GF-D8 (cell line): ENCODE data around the gene LHCGR.
"Not testable (repeated sequence)": the region's sequence is repeated elsewhere in the genome, so short reads cannot be mapped to it uniquely, and the experiment has no call there.

Experiments
- DNase-seq: peaks from one replicate; lab custom pipeline; 2025; lab: John Stamatoyannopoulos, UW

Gene LHCGR

GRCh38 chr2:48739236-48739635, 16.3 kb downstream of the LHCGR start:
- DNase-seq: not testable (repeated sequence)

- no peak for DNase-seq
These were observed 16.7 kb downstream of the LHCGR start for GRCh38 chr2:48738806-48739205.

GRCh38 chr2:48736251-48736650, 19.3 kb downstream of the LHCGR start:
- no peak for DNase-seq

DNA sequence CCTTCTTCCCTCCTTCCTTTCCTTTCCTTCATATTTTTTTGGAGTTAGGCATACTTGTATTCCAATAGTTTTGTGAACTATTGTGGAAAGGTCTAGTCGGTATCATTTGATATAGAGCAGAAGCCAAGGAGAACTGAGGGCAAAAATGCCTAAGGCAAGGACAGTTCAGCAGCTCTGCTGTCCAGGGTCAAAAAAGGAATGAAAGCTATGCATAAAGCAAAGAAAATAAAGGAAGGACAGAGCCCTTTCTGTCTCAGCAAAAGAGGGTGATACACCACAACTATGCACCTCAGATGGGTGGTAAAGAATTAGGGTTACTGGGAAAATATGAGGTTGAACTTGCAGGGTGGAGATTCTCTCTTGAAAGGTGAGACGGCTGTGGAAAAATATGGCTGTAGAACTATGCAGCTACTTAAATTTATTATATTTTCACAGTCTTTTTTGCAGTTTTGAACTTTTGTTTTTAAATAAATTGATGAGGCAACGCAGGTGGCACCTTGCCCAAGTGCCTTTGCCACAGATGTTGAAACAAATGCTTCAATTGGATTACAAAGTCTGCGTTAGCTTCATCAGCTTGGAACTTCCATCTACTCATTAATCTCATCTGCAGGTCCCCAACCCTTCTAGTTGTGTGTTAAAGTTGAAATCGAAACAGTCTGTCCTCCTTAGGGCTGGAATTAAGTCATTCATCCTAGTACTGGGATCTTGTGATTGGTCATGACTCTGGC, 20.8 kb downstream of the LHCGR start:
- DNase-seq: no peak

DNA sequence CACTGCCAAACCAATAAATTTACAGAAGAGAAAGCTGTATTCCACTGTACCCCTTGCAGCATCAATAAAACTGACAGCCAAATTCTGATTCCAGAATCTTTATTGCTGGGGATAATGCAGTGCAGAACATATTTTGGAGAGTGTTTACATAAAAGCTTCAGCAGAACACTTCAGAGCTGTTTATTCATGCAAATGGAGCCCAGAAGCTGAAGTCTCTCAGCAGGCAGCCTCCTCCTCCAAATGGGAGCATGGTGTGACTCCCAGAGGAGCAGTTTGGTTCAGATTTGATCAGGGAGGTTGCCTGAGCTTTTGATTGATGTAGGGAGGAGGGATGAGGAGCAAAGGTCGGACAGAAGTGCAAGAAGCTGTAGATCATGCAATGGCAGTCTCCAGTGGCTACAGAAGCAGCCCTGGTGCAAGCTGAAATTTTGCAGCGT, 22.4 kb downstream of the LHCGR start:
- no peak for DNase-seq

- DNase-seq: no peak
These were observed 26.7 kb downstream of the LHCGR start for GRCh38 chr2:48728840-48729239.

GRCh38 chr2:48728295-48728694, 27.2 kb downstream of the LHCGR start:
- no peak for DNase-seq

DNA sequence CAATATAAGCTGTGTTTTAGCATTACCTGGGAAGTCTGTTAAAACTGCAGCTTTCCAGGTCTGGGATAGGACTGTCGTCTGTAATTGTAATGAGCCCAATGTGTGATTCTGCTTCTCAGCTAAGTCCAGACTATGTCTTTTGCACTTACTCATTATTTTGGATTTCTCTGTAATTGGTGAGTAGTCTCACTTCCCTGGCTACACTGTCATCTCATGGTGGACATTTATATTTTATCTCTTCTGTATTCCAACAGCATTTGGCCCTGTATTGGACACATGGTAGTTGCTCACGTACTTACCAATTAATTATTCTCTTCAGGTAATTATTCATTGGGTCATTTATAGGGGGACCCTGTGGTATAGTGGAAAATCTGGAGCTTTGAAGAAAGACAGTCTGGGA, 28.0 kb downstream of the LHCGR start:
- no peak for DNase-seq

DNA sequence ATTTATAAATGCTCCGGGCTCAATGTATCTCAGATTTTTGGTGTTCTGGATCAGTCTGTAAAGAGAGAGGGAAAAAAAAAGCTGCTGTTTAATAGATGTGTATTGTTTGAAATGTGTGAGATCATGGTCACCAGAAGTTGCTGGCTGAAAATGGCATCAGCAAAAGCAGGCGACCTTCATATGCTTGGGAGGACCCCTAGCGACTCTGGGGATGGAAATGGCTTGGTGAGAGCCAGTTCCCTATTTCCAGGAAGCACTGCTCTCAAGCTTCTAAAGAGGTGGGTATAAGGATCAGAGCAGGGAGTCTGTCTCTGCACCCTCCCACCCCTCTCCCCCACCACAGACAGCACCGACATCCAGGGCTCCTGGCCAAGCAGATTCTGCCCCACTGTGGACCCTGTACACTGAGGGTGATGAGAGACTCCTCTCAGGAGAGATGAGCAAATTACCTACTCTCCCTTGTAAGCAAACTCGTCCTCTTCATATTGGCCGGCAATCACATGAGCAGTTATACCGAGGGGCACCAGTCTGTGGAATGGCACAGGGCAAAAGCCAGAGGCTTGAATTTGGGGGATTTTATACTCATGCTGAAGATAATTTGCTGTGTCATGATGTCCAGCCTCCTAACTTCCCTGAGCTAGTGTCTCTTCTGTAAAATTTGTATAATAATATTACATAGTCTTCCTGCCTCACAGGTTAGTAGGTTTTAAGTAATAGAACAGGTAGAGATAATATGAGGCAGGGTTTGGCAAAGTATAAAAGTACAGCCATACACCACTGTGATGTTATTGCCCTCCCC, 29.6 kb downstream of the LHCGR start:
- DNase-seq: no peak

DNA sequence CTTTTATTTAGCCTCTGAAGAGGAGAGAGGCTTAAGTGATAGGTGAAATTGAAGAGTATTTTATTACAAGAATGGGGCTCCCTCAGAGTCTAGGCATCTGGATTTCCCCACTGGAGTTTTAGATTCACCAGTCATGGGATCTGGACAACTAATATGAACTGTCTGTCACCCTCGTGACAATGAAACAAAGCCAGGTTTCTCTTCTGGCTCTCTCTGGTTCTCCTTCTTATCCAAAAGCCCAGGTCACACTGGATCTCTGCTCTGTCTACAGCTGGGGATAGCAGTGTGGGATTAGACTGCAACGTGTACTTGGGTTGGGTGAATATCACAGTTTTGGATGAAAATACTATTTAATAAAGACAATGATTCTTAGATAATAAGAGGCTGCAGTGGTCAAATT, 31.2 kb downstream of the LHCGR start:
- DNase-seq: no peak

DNA sequence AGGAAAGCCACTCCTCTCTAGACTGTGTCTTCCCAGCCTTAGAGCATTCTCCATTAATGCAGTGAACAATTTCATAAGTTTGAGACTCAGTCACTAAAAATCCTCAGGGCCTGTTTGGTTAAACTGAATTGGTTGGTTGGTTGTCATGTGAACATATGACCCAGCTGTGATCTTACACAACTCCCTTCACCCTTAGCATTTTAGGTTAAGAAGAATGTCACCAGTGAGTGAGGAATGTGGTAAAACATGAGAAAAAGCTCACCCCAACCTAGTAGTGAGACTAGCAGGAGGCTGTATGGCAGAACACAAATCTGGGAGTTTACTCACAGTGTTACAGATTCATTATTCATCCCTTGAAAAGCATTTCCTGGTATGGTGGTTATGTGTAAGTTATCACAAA, 32.4 kb downstream of the LHCGR start:
- no peak for DNase-seq

DNA sequence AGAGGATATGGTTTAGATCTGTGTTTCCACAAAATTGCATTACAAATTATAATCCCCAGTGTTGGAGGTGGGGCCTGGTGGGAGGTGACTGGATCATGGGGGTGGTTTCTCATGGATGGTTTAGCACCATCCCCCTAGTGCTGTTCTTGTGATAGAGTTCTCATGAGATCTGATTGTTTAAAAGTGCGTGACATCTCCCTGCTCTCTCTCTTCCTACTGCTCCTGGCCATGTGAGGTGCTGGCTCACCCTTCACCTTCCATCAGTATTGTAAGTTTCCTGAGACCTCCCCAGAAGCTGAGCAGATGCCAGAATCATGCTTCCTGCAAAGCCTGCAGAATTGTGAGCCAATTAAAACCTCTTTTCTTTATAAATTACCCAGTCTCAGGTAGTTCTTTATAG, 33.1 kb downstream of the LHCGR start:
- no peak for DNase-seq

DNA sequence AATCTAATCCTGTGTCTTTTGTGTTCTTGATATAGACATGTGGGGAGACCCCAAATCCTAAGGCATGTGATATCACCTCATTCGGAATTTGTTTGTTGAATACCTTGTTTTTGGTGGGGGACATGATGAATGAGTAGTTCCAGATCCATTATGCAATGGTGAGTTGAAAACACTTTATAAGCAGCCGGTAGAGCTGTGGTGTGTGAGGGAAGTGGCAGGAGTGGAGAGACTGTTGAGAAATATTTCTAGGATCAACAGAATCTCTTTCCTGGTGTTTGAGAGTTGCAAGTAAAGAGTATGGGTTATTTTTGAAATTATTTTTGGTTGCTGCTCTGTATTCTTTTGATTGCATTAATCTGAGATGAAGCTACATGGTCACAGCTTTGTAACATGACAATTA, 34.4 kb downstream of the LHCGR start:
- DNase-seq: no peak

DNA sequence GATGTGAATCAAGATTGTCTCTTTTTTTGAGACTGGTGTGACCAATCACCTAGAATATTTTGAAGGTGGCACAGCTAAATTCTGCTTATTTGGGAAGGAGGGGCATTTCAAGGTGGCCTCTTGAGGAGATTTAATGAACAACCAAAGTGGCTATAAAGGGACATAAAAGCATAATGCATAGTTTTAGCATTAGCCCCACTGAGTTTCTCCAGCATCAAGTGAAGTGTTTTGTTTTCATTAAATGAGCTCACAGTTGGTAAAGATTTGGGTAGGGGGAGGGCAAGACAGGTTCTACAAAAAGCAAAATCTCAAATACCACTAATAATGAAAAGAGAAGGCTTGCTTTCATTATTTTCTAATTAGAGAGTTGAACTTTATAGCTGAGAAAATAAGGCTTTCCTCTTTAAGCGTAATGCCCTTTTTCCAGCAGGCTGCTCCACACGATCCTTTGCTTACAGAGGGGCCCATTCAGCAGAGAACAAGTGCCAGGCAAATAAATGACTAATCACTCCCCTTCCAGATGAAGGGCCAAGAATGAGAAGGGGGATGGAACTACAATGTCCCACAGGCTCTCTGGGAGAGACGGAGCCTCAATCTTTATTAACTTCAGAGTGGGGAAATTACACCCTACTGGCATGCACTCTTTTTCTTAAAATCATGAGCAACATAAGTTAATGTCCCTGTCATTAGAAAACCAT, 35.9 kb downstream of the LHCGR start:
- DNase-seq: no peak

DNA sequence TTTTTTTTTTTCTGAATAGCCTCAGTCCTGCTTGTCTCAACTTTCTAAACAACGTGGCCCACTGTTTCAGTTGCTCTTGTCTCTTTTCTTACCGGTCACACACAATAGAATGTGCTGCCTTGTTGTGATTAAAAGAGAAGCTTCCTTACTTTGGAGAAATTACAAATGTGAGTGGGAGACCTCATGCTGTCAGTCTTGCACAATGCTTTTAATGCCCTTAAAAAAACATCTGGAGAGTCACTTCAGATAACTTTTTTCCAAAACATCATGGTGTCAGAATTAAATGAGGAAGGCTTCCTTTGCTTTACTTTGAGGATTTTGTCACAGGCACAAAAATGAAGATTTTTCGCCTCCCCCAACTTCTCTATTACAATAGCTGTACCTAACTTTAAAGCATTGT, 37.7 kb downstream of the LHCGR start:
- DNase-seq: no peak

GRCh38 chr2:48715956-48716355, 39.6 kb downstream of the LHCGR start:
- DNase-seq: no peak

GRCh38 chr2:48715042-48715899, 40.3 kb downstream of the LHCGR start:
- DNase-seq: no peak

GRCh38 chr2:48714245-48714644, 41.3 kb downstream of the LHCGR start:
- no peak for DNase-seq

DNA sequence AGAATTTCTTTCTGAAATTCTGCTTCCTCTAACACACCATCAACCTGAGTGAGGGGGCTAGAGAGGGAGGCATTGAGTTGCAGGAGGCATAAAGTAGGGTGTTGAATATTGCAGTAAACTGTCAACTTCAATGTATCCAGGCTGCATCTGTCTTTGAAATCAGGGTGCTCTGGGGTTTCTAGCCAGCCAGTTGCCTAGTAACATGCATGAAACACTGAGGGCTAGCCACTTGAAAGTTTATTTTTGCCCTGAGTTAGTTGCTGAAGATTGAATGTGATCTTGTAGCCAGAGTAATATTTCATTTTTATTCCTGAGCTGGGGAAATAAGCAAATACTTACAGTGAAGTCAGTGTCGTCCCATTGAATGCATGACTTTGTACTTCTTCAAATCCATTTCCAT, 41.9 kb downstream of the LHCGR start:
- no peak for DNase-seq

- DNase-seq: no peak
These were observed 43.4 kb downstream of the LHCGR start for GRCh38 chr2:48712151-48712550.

DNA sequence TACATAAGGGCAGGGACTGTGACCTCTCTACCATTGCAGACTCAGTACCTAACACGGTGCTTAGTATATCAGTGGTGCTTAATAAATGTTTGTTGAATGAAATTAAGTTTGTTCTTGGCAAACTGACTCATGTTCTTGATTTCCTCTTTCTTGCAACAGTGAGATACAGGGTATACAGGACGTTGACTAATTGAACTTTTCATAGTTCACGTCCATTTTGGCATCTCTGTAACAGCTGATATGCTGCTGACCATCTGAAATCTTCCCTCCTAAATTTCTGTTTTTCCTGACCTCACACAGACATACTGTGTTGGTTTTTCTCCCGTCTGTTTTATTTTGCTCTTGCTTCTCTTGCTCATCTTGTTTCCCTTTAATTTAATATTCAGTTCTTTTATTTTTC, 44.2 kb downstream of the LHCGR start:
- no peak for DNase-seq
